Bronchus fibroblast of lung (primary cell): ENCODE measurements around the gene RELA. TPM values are rescaled to one million over a fixed set of nuclear protein-coding genes. Genes with fewer than 3 reads are reported as not detected.

Experiments
- total RNA-seq: library from RNA; depleted of rRNA; stranded (reverse); fragments of >200 nt; gene quantifications from 2 replicates; pipeline ENCODE4 v1.2.3, GENCODE V29; 2015

The RELA gene
- 43.6 and 44.4 TPM in 2 replicates for total RNA-seq

DNA sequence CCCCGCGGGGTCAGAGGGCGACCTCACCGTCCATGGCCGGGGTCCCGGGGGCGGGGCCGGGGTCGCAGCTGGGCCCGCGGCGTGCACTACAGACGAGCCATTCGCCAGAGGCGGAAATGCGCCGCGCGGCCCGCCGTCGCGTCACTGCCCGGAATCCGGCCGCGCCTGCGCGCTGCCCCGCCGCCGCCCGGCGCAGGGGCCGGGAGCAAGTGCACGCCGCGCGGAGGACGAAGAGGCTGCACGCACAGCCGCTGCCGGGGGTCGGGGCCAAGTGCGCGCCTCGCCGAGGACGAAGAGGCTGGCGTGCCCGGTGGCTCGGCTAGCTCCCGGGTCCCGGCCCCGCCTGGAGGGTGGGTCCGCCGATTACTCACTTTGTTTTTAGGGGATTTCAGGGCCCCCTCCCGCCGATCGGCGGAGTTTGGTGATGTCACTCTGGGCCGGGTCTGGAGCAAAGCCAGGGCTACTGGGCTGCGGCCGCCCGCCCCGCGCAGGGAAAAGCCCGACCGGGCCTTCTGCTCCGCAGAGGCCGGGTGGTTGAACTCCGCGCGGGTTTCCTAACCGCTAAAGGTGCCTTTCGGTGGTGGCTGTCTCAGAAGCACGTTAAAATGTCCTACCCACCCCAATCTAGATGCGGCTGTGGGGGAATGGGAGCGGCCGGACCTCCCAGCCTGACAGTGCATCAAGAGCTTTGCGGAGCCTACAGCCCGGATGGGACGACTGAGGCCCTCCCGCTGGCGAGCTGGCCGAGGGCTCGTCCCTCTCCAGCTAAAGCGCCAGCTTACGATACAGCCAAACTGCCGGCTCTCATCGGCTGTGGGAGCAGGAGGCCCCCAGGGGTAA, at the start of gene RELA:
TSS of gene RELA (minus strand) at position 118 of the 840 bp plus-strand sequence. CDS start at position 34, 84 bp downstream.

DNA sequence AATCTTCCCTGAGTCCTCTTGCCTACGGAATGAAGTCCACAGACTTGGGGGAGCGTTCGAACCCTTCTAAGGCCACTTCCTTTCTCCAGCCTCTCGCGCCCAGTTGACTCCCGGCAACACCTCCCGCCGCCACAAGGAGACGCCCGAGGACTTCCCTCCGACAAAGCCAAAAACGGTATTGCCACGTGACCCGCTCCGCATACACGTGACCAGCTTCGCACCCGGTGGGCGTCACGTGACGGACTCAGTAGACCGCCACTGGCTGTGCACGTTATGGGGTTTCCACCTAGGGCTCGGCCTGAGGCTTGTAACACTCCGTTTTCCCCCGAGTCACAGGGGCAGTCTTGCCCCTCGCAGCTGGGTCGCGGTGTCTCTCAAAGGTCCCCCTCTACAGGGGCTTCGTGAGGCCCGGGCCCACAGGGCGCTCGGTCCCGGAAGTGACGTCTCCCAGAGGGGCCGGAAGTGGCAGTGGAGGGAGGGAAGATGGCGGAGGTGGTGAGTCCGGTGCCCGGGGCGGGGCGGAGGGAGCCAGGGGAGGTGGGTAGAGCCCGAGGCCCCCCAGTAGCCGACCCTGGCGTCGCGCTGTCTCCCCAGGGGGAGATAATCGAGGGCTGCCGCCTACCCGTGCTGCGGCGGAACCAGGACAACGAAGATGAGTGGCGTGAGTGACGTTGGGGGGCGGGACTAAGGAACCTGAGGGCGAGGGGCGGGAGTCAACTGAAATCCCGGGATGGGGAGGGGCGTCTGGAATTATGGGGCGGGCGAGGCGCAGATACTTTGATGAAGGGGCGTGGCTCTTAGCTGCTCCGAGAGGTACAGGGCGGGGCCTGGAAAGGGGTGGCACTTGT, 49.3 kb upstream of the RELA start, which contains the start of gene KAT5:
TSS of gene KAT5 (plus strand) at position 468 of the 848 bp plus-strand sequence. CDS start at position 484, 16 bp downstream.

DNA sequence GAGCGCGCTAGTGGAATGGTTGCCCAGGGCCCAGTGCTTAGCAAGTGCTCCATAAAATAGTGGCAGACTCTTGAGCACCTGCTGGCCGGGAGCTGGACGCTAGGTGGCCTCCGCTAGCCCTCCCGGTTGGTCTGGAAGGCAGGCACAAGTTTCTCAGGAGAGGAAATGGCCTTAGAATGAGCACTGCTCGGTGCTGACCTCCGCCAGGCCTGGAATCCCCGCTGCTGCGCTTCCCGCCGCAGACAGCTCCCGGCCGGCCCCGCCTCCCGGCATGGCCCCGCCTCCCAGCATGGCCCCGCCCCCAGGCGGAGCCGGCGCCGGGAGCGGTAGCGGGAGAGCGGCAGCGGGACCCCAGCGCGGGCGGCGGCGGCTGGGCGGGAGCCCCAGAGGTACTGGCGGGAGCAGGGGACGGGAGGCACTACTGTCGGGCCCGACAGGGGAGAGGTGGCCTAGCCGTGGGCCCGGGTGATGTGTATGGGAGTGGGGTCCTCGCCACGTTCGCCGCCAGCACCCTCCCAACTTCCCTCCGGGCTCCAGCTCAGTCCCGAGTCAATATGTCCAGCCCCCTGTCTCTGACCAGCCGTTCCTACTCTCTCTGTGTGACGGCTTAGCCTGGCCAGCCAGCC, 24.8 kb downstream of the RELA start, which contains the start of gene SIPA1:
TSS of gene SIPA1 (plus strand) at position 308 of the 626 bp plus-strand sequence. CDS start 2,821 bp downstream, outside the sequence.

DNA sequence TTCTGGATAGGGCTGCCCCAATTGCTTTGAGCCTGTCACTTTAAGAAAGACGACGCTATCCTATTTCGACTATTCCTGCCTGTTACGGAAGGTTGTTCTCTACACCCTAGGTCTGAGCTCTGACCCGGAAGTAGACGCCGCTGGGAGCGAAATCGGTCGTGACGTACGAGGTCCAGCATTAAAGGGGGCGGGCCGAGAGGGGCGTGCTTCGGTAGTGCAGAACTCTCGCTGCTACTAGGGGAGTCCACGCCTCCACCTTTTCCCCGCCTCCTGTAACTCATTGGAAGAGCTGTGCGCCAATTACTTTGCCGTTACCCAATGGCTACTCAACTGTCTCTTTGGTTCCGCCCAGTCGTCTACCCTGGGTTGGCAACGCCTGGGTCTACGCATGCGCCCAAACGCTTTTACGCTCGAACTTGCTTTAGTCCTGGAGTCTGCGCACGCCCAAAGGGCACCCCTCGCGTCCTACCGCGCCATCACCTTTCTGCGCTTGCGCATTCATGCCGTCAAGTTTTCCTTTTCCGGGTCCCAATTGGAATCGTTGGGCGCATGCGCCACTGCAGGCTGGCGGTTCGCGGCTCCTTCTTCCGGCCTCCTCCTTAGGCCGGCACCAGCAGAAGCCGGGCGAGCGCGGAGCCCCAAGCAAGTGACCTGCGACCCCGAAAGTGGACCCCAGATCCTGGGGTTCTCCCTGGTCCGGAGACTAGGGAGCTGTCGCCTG, 47.3 kb downstream of the RELA start, which contains the start of gene PCNX3:
TSS of gene PCNX3 (plus strand) at position 548 of the 721 bp plus-strand sequence. CDS start 536 bp downstream, outside the sequence.

Other genes starting within 250 kb of the RELA start
- gene NEAT1, start 240.1 kb downstream of the RELA start, total RNA-seq, result 4.9 TPM in 2 replicates
- gene MALAT1, start 163.9 kb downstream of the RELA start, total RNA-seq, result 477 and 585 TPM in 2 replicates
- gene SCYL1, start 137.8 kb downstream of the RELA start, total RNA-seq, result 110 and 117 TPM in 2 replicates
- gene LTBP3, start 104.6 kb downstream of the RELA start, total RNA-seq, result 22.3 and 26.9 TPM in 2 replicates
- 116 and 117 TPM in 2 replicates for gene ZNRD2, start 92.4 kb downstream of the RELA start, total RNA-seq
- gene FAM89B, start 90.4 kb downstream of the RELA start, total RNA-seq, result 59.0 and 62.4 TPM in 2 replicates
- 30.6 and 38.5 TPM in 2 replicates for gene EHBP1L1, start 86.9 kb downstream of the RELA start, total RNA-seq
- 0.15 TPM in 1 of 2 replicates, not detected in the other for gene KCNK7, start 67.1 kb downstream of the RELA start, total RNA-seq
- gene MAP3K11, start 48.7 kb downstream of the RELA start, total RNA-seq, result 34.6 TPM in 2 replicates
- 34.0 and 39.2 TPM in 2 replicates for gene PCNX3, start 47.1 kb downstream of the RELA start, total RNA-seq
- gene SIPA1, start 24.8 kb downstream of the RELA start, total RNA-seq, result 40.2 and 40.4 TPM in 2 replicates
- gene KAT5, start 49.3 kb upstream of the RELA start, total RNA-seq, result 41.0 and 43.7 TPM in 2 replicates
- 66.0 and 76.0 TPM in 2 replicates for gene RNASEH2C, start 57.9 kb upstream of the RELA start, total RNA-seq
- gene AP5B1, start 118.1 kb upstream of the RELA start, total RNA-seq, result 4.9 and 5.5 TPM in 2 replicates
- not detected in 2 replicates for gene OVOL1, start 124.1 kb upstream of the RELA start, total RNA-seq
- gene SNX32, start 171.0 kb upstream of the RELA start, total RNA-seq, result 0.15 and 0.67 TPM in 2 replicates
- 2,022 and 2,183 TPM in 2 replicates for gene CFL1, start 195.3 kb upstream of the RELA start, total RNA-seq
- 44.6 and 47.2 TPM in 2 replicates for gene MUS81, start 197.5 kb upstream of the RELA start, total RNA-seq
- 86.2 and 96.8 TPM in 2 replicates for gene EFEMP2, start 209.9 kb upstream of the RELA start, total RNA-seq
- gene CTSW, start 216.9 kb upstream of the RELA start, total RNA-seq, result 0.15 and 0.34 TPM in 2 replicates
- gene FIBP, start 225.6 kb upstream of the RELA start, total RNA-seq, result 228 and 231 TPM in 2 replicates
- gene CCDC85B, start 227.8 kb upstream of the RELA start, total RNA-seq, result 222 and 228 TPM in 2 replicates
- 108 and 111 TPM in 2 replicates for gene FOSL1, start 237.5 kb upstream of the RELA start, total RNA-seq